Adrenal gland (tissue), 5 donors: ENCODE results near the gene TMEM232.

Source experiments
- POLR2A ChIP-seq, 2 donors: fragments of 450-650 bp; IDR thresholded peaks; one replicate each; pipeline ENCODE4 v1.6.1; 2017; ENCODE audit warnings: antibody characterized with exemption in 2 of 2, mild to moderate bottlenecking in 2 of 2, moderate library complexity in 1 of 2
- TF ChIP-seq, protein P1 (sequence below), 6 experiments: fragments of 450-650 bp in 4 of 6; fragments of 200-600 bp in 2 of 6; sonication (generic) in 1 of 6; IDR thresholded peaks; 1 replicate in 5 of 6; 2 replicates in 1 of 6; pipeline versions ENCODE4 v1.5.1 to v1.8.0; 2016 to 2021; ENCODE audit warnings: antibody characterized with exemption in 6 of 6, mild to moderate bottlenecking in 2 of 6, moderate library complexity in 1 of 6
- donor health status: DM: no; HTN: no; CAD: no.

DNA sequence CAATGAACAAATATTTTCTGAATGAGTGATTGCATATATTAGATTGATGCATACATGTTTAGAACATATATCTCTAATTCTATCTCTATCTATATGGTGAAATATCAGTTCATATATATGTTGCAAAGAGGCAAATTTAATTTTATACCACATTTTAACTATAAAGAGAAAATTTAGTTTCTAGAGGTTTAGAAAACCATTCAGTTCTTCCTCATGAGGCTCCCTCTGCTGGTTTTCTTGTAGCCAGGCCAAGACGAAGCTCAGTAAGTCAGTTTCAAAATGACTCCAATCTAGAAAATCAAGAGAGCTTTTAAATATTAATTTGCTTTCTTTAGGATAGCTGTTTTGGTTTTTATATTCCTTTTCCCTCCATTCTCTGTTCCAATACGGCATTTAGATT is 312.1 kb downstream of the TMEM232 start:
- TF ChIP-seq POLR2A (IDR thresholded peaks at IDR 0.05): no peak
- TF ChIP-seq, protein P1, sequence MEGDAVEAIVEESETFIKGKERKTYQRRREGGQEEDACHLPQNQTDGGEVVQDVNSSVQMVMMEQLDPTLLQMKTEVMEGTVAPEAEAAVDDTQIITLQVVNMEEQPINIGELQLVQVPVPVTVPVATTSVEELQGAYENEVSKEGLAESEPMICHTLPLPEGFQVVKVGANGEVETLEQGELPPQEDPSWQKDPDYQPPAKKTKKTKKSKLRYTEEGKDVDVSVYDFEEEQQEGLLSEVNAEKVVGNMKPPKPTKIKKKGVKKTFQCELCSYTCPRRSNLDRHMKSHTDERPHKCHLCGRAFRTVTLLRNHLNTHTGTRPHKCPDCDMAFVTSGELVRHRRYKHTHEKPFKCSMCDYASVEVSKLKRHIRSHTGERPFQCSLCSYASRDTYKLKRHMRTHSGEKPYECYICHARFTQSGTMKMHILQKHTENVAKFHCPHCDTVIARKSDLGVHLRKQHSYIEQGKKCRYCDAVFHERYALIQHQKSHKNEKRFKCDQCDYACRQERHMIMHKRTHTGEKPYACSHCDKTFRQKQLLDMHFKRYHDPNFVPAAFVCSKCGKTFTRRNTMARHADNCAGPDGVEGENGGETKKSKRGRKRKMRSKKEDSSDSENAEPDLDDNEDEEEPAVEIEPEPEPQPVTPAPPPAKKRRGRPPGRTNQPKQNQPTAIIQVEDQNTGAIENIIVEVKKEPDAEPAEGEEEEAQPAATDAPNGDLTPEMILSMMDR (IDR thresholded peaks at IDR 0.05): peak in 3 of 6 experiments; percentile 35 to 42 (median 38)
